Transverse colon (tissue), 4 donors: ENCODE measurements around the gene MYOM3. TPM values are rescaled to one million over a fixed set of nuclear protein-coding genes. Genes with fewer than 3 reads are reported as not detected.

Experiments used
- DNase-seq: peaks from one replicate; pipeline ENCODE4 v3.0.0-alpha.2; 2019
- H3K27ac ChIP-seq, 4 donors: fragments of 200-600 bp; sonication (generic); 2 replicates each; pipeline ENCODE4 v1.5.1; 2016 to 2018; ENCODE audit warnings: inconsistent platforms in 4 of 4
- H3K27me3 ChIP-seq: fragments of 200-600 bp; sonication (generic); 2 replicates; pipeline ENCODE4 v1.5.1; 2017; ENCODE audit warnings: inconsistent platforms
- H3K36me3 ChIP-seq, 4 donors: fragments of 200-600 bp; sonication (generic); 2 replicates each; pipeline ENCODE4 v1.5.1; 2017 to 2019; ENCODE audit warnings: inconsistent platforms in 4 of 4
- H3K4me1 ChIP-seq, 4 donors: fragments of 200-600 bp; sonication (generic); 2 replicates each; pipeline ENCODE4 v1.5.1; 2017 to 2020; ENCODE audit warnings: inconsistent platforms in 4 of 4
- H3K4me3 ChIP-seq, 4 donors: fragments of 200-600 bp; sonication (generic); 1 replicate in 1 of 4; 2 replicates in 3 of 4; pipeline versions ENCODE4 v1.5.1 to v1.6.1; 2017 to 2019; ENCODE audit warnings: inconsistent platforms in 4 of 4
- H3K9me3 ChIP-seq, 2 donors: fragments of 200-600 bp; sonication (generic); 2 replicates each; pipeline ENCODE4 v1.5.1; 2017 to 2019; ENCODE audit warnings: inconsistent platforms in 2 of 2
- CTCF ChIP-seq, 5 experiments: fragments of 200-600 bp in 3 of 5; fragments of 450-650 bp in 2 of 5; sonication (generic) in 3 of 5; IDR thresholded peaks; 1 replicate in 2 of 5; 2 replicates in 3 of 5; pipeline ENCODE4 v1.5.1; 2016 to 2017; ENCODE audit warnings: antibody characterized with exemption in 5 of 5, inconsistent platforms in 3 of 5, mild to moderate bottlenecking in 2 of 5, moderate library complexity in 1 of 5
- EP300 ChIP-seq: sonication (generic); formaldehyde crosslinking; IDR thresholded peaks from one replicate; pipeline ENCODE4 v1.6.1; 2017; ENCODE audit warnings: antibody characterized with exemption, low read depth
- POLR2A ChIP-seq: fragments of 450-650 bp; IDR thresholded peaks from one replicate; pipeline ENCODE4 v1.6.1; 2016; ENCODE audit warnings: antibody characterized with exemption, mild to moderate bottlenecking, moderate library complexity
- POLR2AphosphoS5 ChIP-seq, 3 donors: sonication (generic); formaldehyde crosslinking; IDR thresholded peaks; one replicate each; pipeline ENCODE4 v1.6.1; 2016; ENCODE audit warnings: antibody characterized with exemption in 3 of 3
- WGBS, 2 donors: methylation state at CpG; one replicate each; pipeline ENCODE4 v1.1.5; 2018; ENCODE audit warnings: low coverage in 1 of 2; 5-methylcytosine and 5-hydroxymethylcytosine counted together
- in situ Hi-C, 4 donors: fragments of 200-750 bp; cut with MboI; loops; one replicate each; pipeline versions ENCODE4 v1.15.0 to v1.15.1; 2017; ENCODE audit warnings: low sequenced_read_pairs in 3 of 4, low pct_ligation_motif_present in 1 of 4, low pct_unique_long_range_greater_than_20kb in 1 of 4
- intact Hi-C: fragments of 100-400 bp; cut with DNase I; formaldehyde crosslinking; loops from one replicate; pipeline ENCODE4 v1.15.1; 2023; ENCODE audit warnings: low total_unique reads
- total RNA-seq, 4 donors: library from RNA; depleted of rRNA; stranded (reverse); fragments of >200 nt; gene quantifications; one replicate each; pipeline ENCODE4 v1.1.0, GENCODE V29; 2016

Gene MYOM3
- total RNA-seq, 4 donors from 2014 or later = 0.60 to 7.5 (median 3.0) TPM

GRCh38 chr1:24085007-24085406 lies 26.9 kb downstream of the MYOM3 start:
- Histone ChIP-seq H3K4me1 (no peaks in the 10 kb centered on the region), H3K36me3 (no peaks in the 10 kb centered on the region), H3K27ac (no peak overlapping the region), H3K9me3 (no peaks in the 10 kb centered on the region), H3K27me3 (no peaks in the 10 kb centered on the region), H3K4me3 (no peak overlapping the region)
- DNase-seq = no peak
- in situ Hi-C loops (no loop called here), intact Hi-C loops (no loop called here)
- no peak for TF ChIP-seq POLR2AphosphoS5 (IDR thresholded peaks at IDR 0.05)
- TF ChIP-seq POLR2A = no peak
- TF ChIP-seq CTCF (IDR thresholded peaks at IDR 0.05) = no peak
- TF ChIP-seq EP300 = no peak

GRCh38 chr1:24084050-24084449 lies 27.9 kb downstream of the MYOM3 start:
- WGBS, 2 donors = 89 to 94% methylated on average over 3 to 7 of the region's 7 CpGs
- DNase-seq = no peak
- Histone ChIP-seq H3K27ac (no peak overlapping the region), H3K9me3 (no peaks in the 10 kb centered on the region), H3K36me3 (no peaks in the 10 kb centered on the region), H3K27me3 (no peaks in the 10 kb centered on the region), H3K4me3 (no peak overlapping the region), H3K4me1 (no peaks in the 10 kb centered on the region)
- in situ Hi-C loops = no loop called here
- TF ChIP-seq POLR2A (no peak), POLR2AphosphoS5 (IDR thresholded peaks at IDR 0.05) (no peak), EP300 (no peak), CTCF (IDR thresholded peaks at IDR 0.05) (no peak)
- intact Hi-C loops = no loop called here

GRCh38 chr1:24082372-24082771 lies 29.6 kb downstream of the MYOM3 start:
- Histone ChIP-seq H3K4me3 (no peak overlapping the region), H3K27ac (no peak overlapping the region), H3K9me3 (no peaks in the 10 kb centered on the region), H3K27me3 (no peaks in the 10 kb centered on the region), H3K4me1 (no peaks in the 10 kb centered on the region), H3K36me3 (no peaks in the 10 kb centered on the region)
- intact Hi-C loops (no loop called here), in situ Hi-C loops (no loop called here)
- WGBS, 2 donors = 88% methylated on average over 8 of the region's 8 CpGs; no CpG with 5 or more reads in 1 of the 2 donors
- TF ChIP-seq POLR2A (no peak), EP300 (no peak), CTCF (IDR thresholded peaks at IDR 0.05) (no peak), POLR2AphosphoS5 (IDR thresholded peaks at IDR 0.05) (no peak)
- DNase-seq = no peak

GRCh38 chr1:24081190-24081589 lies 30.7 kb downstream of the MYOM3 start:
- 89% methylated on average over 6 of the region's 6 CpGs; no CpG with 5 or more reads in 1 of the 2 donors for WGBS, 2 donors
- Histone ChIP-seq H3K4me3 (no peak overlapping the region), H3K27me3 (no peaks in the 10 kb centered on the region), H3K4me1 (no peaks in the 10 kb centered on the region), H3K27ac (no peak overlapping the region), H3K36me3 (no peaks in the 10 kb centered on the region), H3K9me3 (no peaks in the 10 kb centered on the region)
- no peak for DNase-seq
- TF ChIP-seq POLR2A = no peak
- no peak for TF ChIP-seq CTCF (IDR thresholded peaks at IDR 0.05)
- no peak for TF ChIP-seq POLR2AphosphoS5 (IDR thresholded peaks at IDR 0.05)
- no peak for TF ChIP-seq EP300
- in situ Hi-C loops = no loop called here
- intact Hi-C loops = no loop called here
